Measurements from ENCODE around the gene MRPL41. TPM values are rescaled to one million over a fixed set of nuclear protein-coding genes. Genes with fewer than 3 reads are reported as not detected.

Gene MRPL41
- total and polyA plus RNA-seq, 2 of the 13 experiments (the other 11 are each of a cell fraction or from before 2014, with no cell fraction given) = 20.9 to 54.0 TPM

DNA sequence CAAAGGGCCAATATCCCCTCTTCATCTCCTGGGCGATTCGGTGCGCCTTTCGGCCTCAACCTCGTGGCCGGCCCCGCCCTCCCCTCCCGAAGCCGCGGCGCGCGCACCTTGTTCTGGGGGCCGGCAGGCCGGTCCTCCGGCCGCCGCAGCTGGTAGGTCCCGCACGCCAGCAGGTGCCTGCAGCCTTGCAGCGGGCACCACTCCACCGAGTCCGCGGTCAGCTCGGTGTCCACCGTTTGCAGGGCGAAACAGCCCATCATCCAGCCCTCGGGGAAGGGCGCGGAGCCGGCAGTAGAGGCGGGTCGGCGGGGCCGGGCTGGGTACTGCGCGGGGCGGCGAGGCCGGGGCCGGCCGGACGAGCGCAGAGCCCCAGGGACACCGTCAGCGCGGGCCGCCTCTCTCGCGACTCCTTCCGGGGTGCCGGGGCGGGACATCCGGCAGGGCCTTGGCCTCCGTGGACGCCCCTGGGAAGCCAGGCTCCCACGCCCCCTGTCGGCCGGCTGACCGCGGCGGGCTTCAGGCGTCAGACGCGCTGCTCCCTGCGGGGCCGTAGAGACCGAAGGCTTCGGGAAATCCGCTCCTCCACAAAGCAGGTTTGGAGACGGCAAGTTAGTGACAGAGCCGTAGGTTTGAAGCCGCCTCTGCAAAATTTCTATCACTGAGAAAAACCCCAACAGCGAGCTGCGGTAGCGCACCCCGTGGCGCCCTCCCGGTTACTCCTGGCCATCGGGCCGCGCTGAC, 27.0 kb downstream of the MRPL41 start, which contains the start of gene DPH7 (continued):
- TF ChIP-seq MAZ (IDR thresholded peaks at IDR 0.05; ENCODE audit: borderline replicate concordance, low read depth, low read length) = peak; percentile 88
- peak; percentile 98 for TF ChIP-seq MAZ (CRISPR knock-in tag; IDR thresholded peaks at IDR 0.05; ENCODE audit: low read depth)
- no peak for TF ChIP-seq HNF4A (CRISPR knock-in tag; IDR thresholded peaks at IDR 0.05)
- no peak for TF ChIP-seq FIP1L1 (IDR thresholded peaks at IDR 0.05; ENCODE audit: borderline replicate concordance, insufficient read depth, low read depth, low read length)
- peak; percentile 69; the same call in 1 of the 2 replicates for TF ChIP-seq ZNF607 (CRISPR knock-in tag; IDR thresholded peaks at IDR 0.05; ENCODE audit: borderline replicate concordance)
- TF ChIP-seq PHF8 (CRISPR knock-in tag; IDR thresholded peaks at IDR 0.05) = peak; percentile 95
- no peak for TF ChIP-seq NFE2L2 (IDR thresholded peaks at IDR 0.05; ENCODE audit: low read length)
- TF ChIP-seq SOX6 (IDR thresholded peaks at IDR 0.05) = no peak
- TF ChIP-seq SOX6 (CRISPR knock-in tag; IDR thresholded peaks at IDR 0.05) = peak; percentile 34; the same call in 1 of the 2 replicates
- no peak for TF ChIP-seq ZNF644 (CRISPR knock-in tag; IDR thresholded peaks at IDR 0.05; ENCODE audit: low read depth)
- peak; percentile 51; the same call in 1 of the 2 replicates for TF ChIP-seq ZNF768 (CRISPR knock-in tag; IDR thresholded peaks at IDR 0.05)
- TF ChIP-seq FOXK1 (CRISPR knock-in tag; IDR thresholded peaks at IDR 0.05; ENCODE audit: borderline replicate concordance, low read depth) = peak; percentile 52; the same call in 1 of the 2 replicates
- no peak; the same call in 1 of the 2 replicates for TF ChIP-seq ZNF543 (CRISPR knock-in tag; IDR thresholded peaks at IDR 0.05)
- TF ChIP-seq RERE (CRISPR knock-in tag; IDR thresholded peaks at IDR 0.05; ENCODE audit: low read depth) = 0 out of 2 replicates have a peak, but pooled peaks have one; percentile 15
- no peak for TF ChIP-seq TEAD2 (CRISPR knock-in tag; IDR thresholded peaks at IDR 0.05)
- no peak for TF ChIP-seq KLF11 (CRISPR knock-in tag; IDR thresholded peaks at IDR 0.05)
- TF ChIP-seq MAFK (conservative IDR thresholded peaks at IDR 0.05 in 1 of 2, IDR thresholded peaks at IDR 0.05 in 1 of 2; ENCODE audit: low read length in 2 of 2) = no peak
- TF ChIP-seq ZNF496 (CRISPR knock-in tag; IDR thresholded peaks at IDR 0.05; ENCODE audit: insufficient replicate concordance) = no peak
- TF ChIP-seq TFDP1 (CRISPR knock-in tag; IDR thresholded peaks at IDR 0.05; ENCODE audit: borderline replicate concordance) = peak; percentile 80; the same call in 1 of the 2 replicates
- TF ChIP-seq NFRKB (IDR thresholded peaks at IDR 0.05) = no peak
- TF ChIP-seq BRD4 (CRISPR knock-in tag; IDR thresholded peaks at IDR 0.05) = peak; percentile 50
- TF ChIP-seq ZNF740 (CRISPR knock-in tag; IDR thresholded peaks at IDR 0.05) = peak; percentile 37; the same call in 1 of the 2 replicates
- TF ChIP-seq KDM4B (CRISPR knock-in tag; IDR thresholded peaks at IDR 0.05) = peak; percentile 63; the same call in 1 of the 2 replicates

Measured in HepG2 (cell line).